ENCODE results near the gene PPTC7. TPM values are rescaled to one million over a fixed set of nuclear protein-coding genes. Genes with fewer than 3 reads are reported as not detected.

Gene PPTC7
- total RNA-seq, 3 donors from 2014 or later (not counting 1 experiment from before 2014, with no cell fraction given), result 44.0 to 52.7 (median 48.0) TPM

- H3K4me1 ChIP-seq (ENCODE audit: control insufficient read depth, insufficient read depth, low read length), result peaks cover 20% of the 10 kb centered on the region
- no peaks in the 10 kb centered on the region for H3K36me3 ChIP-seq (ENCODE audit: control insufficient read depth, insufficient read depth, low read length)
- H3K9me3 ChIP-seq (ENCODE audit: control insufficient read depth, insufficient read depth, low read length), result no peaks in the 10 kb centered on the region
- Mint-ChIP-seq H3K36me3 (no peaks in the 10 kb centered on the region), H3K9me3 (no peaks in the 10 kb centered on the region), H3K27ac (peak overlapping the region in 1 of 2 donors; percentile 29), H3K4me3 (no peak overlapping the region), H3K27me3 (ENCODE audit: low read depth in 2 of 2) (no peaks in the 10 kb centered on the region), H3K4me1 (peaks cover 29 to 33% of the 10 kb centered on the region in 2 donors)
- H3K27ac ChIP-seq (ENCODE audit: low read length), result no peak overlapping the region
- intact Hi-C loops (cut with micrococcal nuclease), result loop anchor here (2.0 to 5.0 kb wide), 2 partner anchors 79 to 221 kb away; partner anchors contain the start of genes ATP2A2 and PPTC7
- DNase-seq (no peak), ATAC-seq (no peak)
- TF ChIP-seq CTCF (IDR thresholded peaks at IDR 0.05), result no peak
- H3K27me3 ChIP-seq (ENCODE audit: control insufficient read depth, insufficient read depth, low read length), result no peaks in the 10 kb centered on the region
- WGBS (ENCODE audit: insufficient coverage), result no CpG with 5 or more reads among the region's 1 CpG
- H3K4me3 ChIP-seq (ENCODE audit: low read length), result no peak overlapping the region
Observed at GRCh38 chr12:110503432-110503831, 79.7 kb downstream of the PPTC7 start.

- H3K36me3 ChIP-seq (ENCODE audit: control insufficient read depth, insufficient read depth, low read length), result no peaks in the 10 kb centered on the region
- TF ChIP-seq CTCF (IDR thresholded peaks at IDR 0.05), result no peak
- H3K27ac ChIP-seq (ENCODE audit: low read length), result peak within 1 kb of the TSS; percentile 91
- intact Hi-C loops (cut with micrococcal nuclease), result loop anchor here (1.0 to 5.0 kb wide), 4 partner anchors 34 to 220 kb away; partner anchors contain the start of genes ARPC3, ATP2A2, FAM216A and GPN3
- Mint-ChIP-seq H3K36me3 (no peaks in the 10 kb centered on the region), H3K4me3 (peak within 1 kb of the TSS; percentile 99), H3K9me3 (no peaks in the 10 kb centered on the region), H3K4me1 (peaks cover 29 to 33% of the 10 kb centered on the region in 2 donors), H3K27ac (peak within 1 kb of the TSS; percentile 98 to 100), H3K27me3 (ENCODE audit: low read depth in 2 of 2) (no peaks in the 10 kb centered on the region)
- 6% methylated on average over 61 of the region's 61 CpGs for WGBS (ENCODE audit: insufficient coverage)
- DNase-seq, result peak; percentile 99 to 100
- H3K9me3 ChIP-seq (ENCODE audit: control insufficient read depth, insufficient read depth, low read length), result no peaks in the 10 kb centered on the region
- peak; percentile 93 to 98 (median 94) for ATAC-seq
- no peaks in the 10 kb centered on the region for H3K27me3 ChIP-seq (ENCODE audit: control insufficient read depth, insufficient read depth, low read length)
- H3K4me1 ChIP-seq (ENCODE audit: control insufficient read depth, insufficient read depth, low read length), result peaks cover 20% of the 10 kb centered on the region
- H3K4me3 ChIP-seq (ENCODE audit: low read length), result peak within 1 kb of the TSS; percentile 97
Observed at GRCh38 chr12:110501752-110502738, 81.1 kb downstream of the PPTC7 start, which contains the start of the genes RAD9B and VPS29. RAD9B (plus strand) TSS chr12:110502331; CDS start chr12:110502338, 7 bp downstream. VPS29 (minus strand) TSS chr12:110502111; CDS start chr12:110502051, 60 bp downstream.

- peak overlapping the region; percentile 97 for H3K4me3 ChIP-seq (ENCODE audit: low read length)
- peaks cover 20% of the 10 kb centered on the region for H3K4me1 ChIP-seq (ENCODE audit: control insufficient read depth, insufficient read depth, low read length)
- peaks cover 4% of the 10 kb centered on the region for H3K36me3 ChIP-seq (ENCODE audit: control insufficient read depth, insufficient read depth, low read length)
- Mint-ChIP-seq H3K27me3 (ENCODE audit: low read depth in 2 of 2) (no peaks in the 10 kb centered on the region), H3K27ac (peak overlapping the region; percentile 98 to 100), H3K36me3 (no peaks in the 10 kb centered on the region), H3K4me3 (peak overlapping the region; percentile 99), H3K9me3 (no peaks in the 10 kb centered on the region), H3K4me1 (peaks cover 29 to 33% of the 10 kb centered on the region in 2 donors)
- H3K9me3 ChIP-seq (ENCODE audit: control insufficient read depth, insufficient read depth, low read length), result no peaks in the 10 kb centered on the region
- TF ChIP-seq CTCF (IDR thresholded peaks at IDR 0.05), result no peak
- DNase-seq (no peak), ATAC-seq (peak in 2 of 3 donors; percentile 1 to 18)
- intact Hi-C loops (cut with micrococcal nuclease), result loop anchor here (1.0 to 5.0 kb wide), 2 partner anchors 51 to 219 kb away; partner anchors contain the start of genes ARPC3 and ATP2A2
- H3K27ac ChIP-seq (ENCODE audit: low read length), result peak overlapping the region; percentile 91
- 0% methylated on average over 17 of the region's 17 CpGs for WGBS (ENCODE audit: insufficient coverage)
- H3K27me3 ChIP-seq (ENCODE audit: control insufficient read depth, insufficient read depth, low read length), result no peaks in the 10 kb centered on the region
Observed at GRCh38 chr12:110501399-110501751, 81.7 kb downstream of the PPTC7 start.
